ENCODE data around the gene NFATC2. TPM values are rescaled to one million over a fixed set of nuclear protein-coding genes. Genes with fewer than 3 reads are reported as not detected.

NFATC2 gene
- total and polyA plus RNA-seq, 2 of the 8 experiments (the other 6 are each of a cell fraction or from before 2014, with no cell fraction given): 0.27 to 0.91 TPM

- H3K79me2 ChIP-seq (ENCODE audit: control insufficient read depth in 1 of 2, insufficient read depth in 2 of 2, low read length in 2 of 2): no peaks in the 10 kb centered on the region
- no peaks in the 10 kb centered on the region for H3K79me1 ChIP-seq (ENCODE audit: low read depth, low read length)
- no peak overlapping the region for H2BK120ac ChIP-seq (replicated peaks; ENCODE audit: low read depth, low read length)
- no peak overlapping the region for H3K56ac ChIP-seq (replicated peaks; ENCODE audit: insufficient read length, low read depth, low read length)
- peaks cover 3% of the 10 kb centered on the region; the same call in 1 of the 2 replicates for H3K23me2 ChIP-seq (ENCODE audit: low read depth, low read length)
- no peak overlapping the region for H2BK5ac ChIP-seq (ENCODE audit: low read depth, low read length)
- no peak overlapping the region for H2AFZ ChIP-seq (ENCODE audit: low read length)
- no peaks in the 10 kb centered on the region for H3K27me3 ChIP-seq (replicated peaks in 1 of 4; ENCODE audit: control insufficient read depth in 3 of 4, extremely low read depth in 1 of 4, insufficient read depth in 3 of 4, low read length in 3 of 4)
- no peak for TF ChIP-seq CBX5 (IDR thresholded peaks at IDR 0.05; ENCODE audit: low read depth, low read length)
- TF ChIP-seq CHD2 (IDR thresholded peaks at IDR 0.05; ENCODE audit: low read length): no peak
- H3K4me1 ChIP-seq (replicated peaks in 1 of 4; ENCODE audit: control insufficient read depth in 3 of 4, insufficient read depth in 4 of 4, low read length in 3 of 4): peaks cover 0 to 4% (median 0%) of the 10 kb centered on the region in 4 experiments; a peak in 1 of 7 replicates
- H2AK5ac ChIP-seq (ENCODE audit: low read depth, low read length): no peak overlapping the region
- ChIA-PET POLR2A (ENCODE audit: partially characterized antibody) (no interaction called here), CTCF (ENCODE audit: partially characterized antibody) (interaction anchor here (0.9 to 1.7 kb wide), 5 partner anchors 8 to 62 kb away, joined by 3 to 4 read pairs (median 3); no protein-coding TSS in a partner anchor)
- H3K18ac ChIP-seq (ENCODE audit: extremely low read depth, low read length): no peak overlapping the region
- H4K8ac ChIP-seq (ENCODE audit: extremely low read depth, insufficient read depth, low read length): no peak overlapping the region; the same call in 1 of the 2 replicates
- 84% methylated on average over 6 of the region's 6 CpGs; no CpG with 5 or more reads in 1 of the 2 experiments for WGBS, 2 experiments (ENCODE audit: extremely low coverage in 1 of 2, insufficient coverage in 1 of 2, insufficient read length in 1 of 2, insufficient replicate concordance in 2 of 2, low coverage in 1 of 2, low lambda C conversion rate in 2 of 2, missing lambda C conversion rate in 1 of 2)
- no peak overlapping the region for H3K4ac ChIP-seq (replicated peaks; ENCODE audit: insufficient read length, low read depth, low read length)
- no peak overlapping the region for H2BK15ac ChIP-seq (ENCODE audit: low read length)
- no peak overlapping the region for H3K14ac ChIP-seq (ENCODE audit: insufficient read length)
- H4K5ac ChIP-seq (ENCODE audit: insufficient read length, low read depth, low read length): no peak overlapping the region
- H3K27ac ChIP-seq (ENCODE audit: low read depth, low read length): no peak overlapping the region
- H4K91ac ChIP-seq (replicated peaks; ENCODE audit: insufficient read length, low read length): no peak overlapping the region
- no peaks in the 10 kb centered on the region for H4K20me1 ChIP-seq (replicated peaks in 1 of 2; ENCODE audit: control insufficient read depth in 1 of 2, insufficient read depth in 2 of 2, low read length in 2 of 2)
- FAIRE-seq (no peak), DNase-seq (ENCODE audit: low read depth in 1 of 2, low spot score in 2 of 2) (no peak)
- no peak overlapping the region for H3K9ac ChIP-seq (replicated peaks in 1 of 4; ENCODE audit: extremely low read depth in 1 of 4, low read depth in 3 of 4, low read length in 3 of 4)
- H2BK12ac ChIP-seq (ENCODE audit: low read depth, low read length): no peak overlapping the region
- H2BK20ac ChIP-seq (ENCODE audit: low read length): no peak overlapping the region
- H3K36me3 ChIP-seq (ENCODE audit: control insufficient read depth in 2 of 4, insufficient read depth in 4 of 4, low read length in 3 of 4): no peaks in the 10 kb centered on the region
- H3K4me2 ChIP-seq (ENCODE audit: insufficient read depth in 1 of 2, low read depth in 2 of 2, low read length in 2 of 2): no peak overlapping the region
- H3K4me3 ChIP-seq (ENCODE audit: extremely low read depth in 1 of 4, insufficient read depth in 2 of 4, low read depth in 3 of 4, low read length in 4 of 4): no peak overlapping the region
- no peak overlapping the region for H3K23ac ChIP-seq (ENCODE audit: insufficient read length)
- H3K9me3 ChIP-seq (ENCODE audit: insufficient read depth in 2 of 2, low read depth in 1 of 2, low read length in 1 of 2): no peaks in the 10 kb centered on the region
Measured at GRCh38 chr20:51434580-51435247, 107.8 kb downstream of the NFATC2 start.
